Measurements from ENCODE around the gene ZNF764. TPM values are rescaled to one million over a fixed set of nuclear protein-coding genes. Genes with fewer than 3 reads are reported as not detected.
A peak's percentile ranks its signal among the peaks of the same experiment; 100 is the strongest.
"Not testable (repeated sequence)": the region's sequence is repeated elsewhere in the genome, so short reads cannot be mapped to it uniquely, and the experiment has no call there.

The ZNF764 gene
- polyA plus RNA-seq, 3 donors, result 8.5 to 9.1 (median 8.6) TPM

GRCh38 chr16:30551781-30552180, 6.4 kb downstream of the ZNF764 start:
- no peak for DNase-seq (ENCODE audit: low read depth in 3 of 3, low spot score in 2 of 3)

- DNase-seq (ENCODE audit: low read depth in 3 of 3, low spot score in 2 of 3), result no peak
Observed at GRCh38 chr16:30548416-30549253, 9.5 kb downstream of the ZNF764 start.

- DNase-seq (ENCODE audit: low read depth in 3 of 3, low spot score in 2 of 3), result no peak
Observed at GRCh38 chr16:30546115-30546514, 12.1 kb downstream of the ZNF764 start.

- no peak for DNase-seq (ENCODE audit: low read depth in 3 of 3, low spot score in 2 of 3)
Observed at GRCh38 chr16:30543067-30543466, 15.1 kb downstream of the ZNF764 start.

DNA sequence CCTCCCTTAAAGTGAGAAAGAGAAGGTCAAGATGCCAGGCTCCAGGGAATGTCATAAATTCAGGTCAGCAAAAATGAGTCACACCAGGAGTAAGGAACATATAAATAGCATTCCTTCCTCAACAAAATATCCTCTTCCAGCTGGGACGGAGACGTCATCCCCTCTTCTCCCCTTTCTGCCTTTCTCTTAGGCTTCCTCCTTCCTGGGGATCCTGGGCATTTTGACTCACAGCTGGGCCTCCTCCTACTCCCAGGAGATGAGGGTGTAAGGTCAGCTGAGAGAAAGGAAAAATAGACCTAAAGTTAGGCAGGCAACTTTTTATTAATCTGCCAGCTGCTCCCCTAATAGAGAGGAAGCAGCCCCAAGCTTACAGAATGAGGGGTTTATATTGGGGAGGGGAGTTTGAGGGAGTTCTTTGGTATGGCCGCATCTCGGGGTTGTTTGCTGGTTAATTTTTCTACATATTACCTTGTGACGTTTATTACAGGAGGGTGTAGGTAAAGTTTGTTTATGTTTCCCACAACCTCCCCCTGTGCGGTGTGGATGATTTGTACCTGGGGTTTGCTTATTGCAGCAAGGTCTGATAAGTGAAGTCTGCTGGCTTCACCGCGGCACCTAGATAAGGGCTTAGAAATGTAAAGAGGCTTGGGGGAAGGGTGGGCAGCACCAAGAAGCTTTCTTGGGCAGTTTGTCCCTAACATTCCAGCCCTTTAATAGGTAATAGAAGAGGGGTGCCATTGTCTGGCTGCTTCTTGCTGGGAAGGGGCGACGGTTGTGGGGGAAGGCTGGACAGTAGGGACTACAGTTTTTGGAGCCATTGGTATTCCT, 16.5 kb downstream of the ZNF764 start:
- DNase-seq (ENCODE audit: low read depth in 3 of 3, low spot score in 2 of 3), result no peak

GRCh38 chr16:30540916-30541464, 17.2 kb downstream of the ZNF764 start:
- DNase-seq (ENCODE audit: low read depth in 3 of 3, low spot score in 2 of 3), result not testable (repeated sequence)

DNA sequence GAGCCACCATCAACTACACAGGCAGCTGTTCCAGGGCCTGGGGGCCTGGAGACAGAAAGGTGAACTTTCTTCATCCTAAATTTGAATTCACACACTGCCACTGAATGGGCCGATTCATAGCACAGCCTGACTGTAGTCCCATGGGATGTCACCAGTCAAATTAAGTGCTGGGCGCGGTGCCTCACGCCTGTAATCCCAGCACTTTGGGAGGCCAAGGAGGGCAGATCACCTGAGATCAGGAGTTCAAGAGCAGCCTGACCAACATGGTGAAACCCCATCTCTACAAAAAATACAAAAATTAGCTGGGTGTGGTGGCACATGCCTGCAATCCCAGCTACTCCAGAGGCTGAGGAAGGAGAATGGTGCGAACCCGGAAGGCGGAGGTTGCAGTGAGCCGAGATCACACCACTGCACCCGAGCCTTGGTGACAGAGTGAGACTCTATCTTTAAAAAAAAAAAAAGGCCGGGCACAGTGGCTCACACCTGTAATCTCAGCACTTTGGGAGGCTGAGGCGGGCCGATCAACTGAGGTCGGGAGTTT, 18.1 kb downstream of the ZNF764 start:
- DNase-seq (ENCODE audit: low read depth in 3 of 3, low spot score in 2 of 3), result not testable (repeated sequence)

- DNase-seq (ENCODE audit: low read depth in 3 of 3, low spot score in 2 of 3), result no peak
Observed at GRCh38 chr16:30539000-30539964, 18.9 kb downstream of the ZNF764 start.

DNA sequence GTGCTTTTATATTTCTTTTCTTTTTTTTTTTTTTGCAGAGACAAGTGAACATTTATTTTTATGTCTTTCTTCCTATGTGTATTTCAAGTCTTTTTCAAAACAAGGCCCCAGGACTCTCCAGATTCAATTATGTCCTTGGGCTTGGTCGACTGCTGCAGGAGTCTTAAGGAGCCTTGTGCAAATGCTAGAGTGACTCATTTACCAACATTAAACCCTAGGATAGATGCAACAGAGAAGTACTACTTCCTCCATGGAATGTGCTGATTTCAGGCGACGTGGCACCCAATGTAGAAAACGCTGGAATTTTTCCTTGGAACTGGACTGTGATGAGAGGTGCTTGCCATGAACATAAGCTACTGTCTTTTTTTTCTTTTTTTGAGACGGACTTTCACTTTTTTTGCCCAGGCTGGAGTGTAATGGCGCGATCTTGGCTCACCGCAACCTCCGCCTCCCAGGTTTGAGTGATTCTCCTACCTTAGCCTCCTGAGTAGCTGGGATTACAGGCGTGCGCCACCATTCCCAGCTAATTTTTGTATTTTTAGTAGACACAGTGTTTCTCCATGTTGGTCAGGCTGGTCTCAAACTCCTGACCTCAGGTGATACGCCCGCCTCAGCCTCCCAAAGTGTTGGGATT, 21.7 kb downstream of the ZNF764 start:
- DNase-seq (ENCODE audit: low read depth in 3 of 3, low spot score in 2 of 3), result not testable (repeated sequence)

- no peak for DNase-seq (ENCODE audit: low read depth in 3 of 3, low spot score in 2 of 3)
Observed at GRCh38 chr16:30535777-30536190, 22.4 kb downstream of the ZNF764 start.

DNA sequence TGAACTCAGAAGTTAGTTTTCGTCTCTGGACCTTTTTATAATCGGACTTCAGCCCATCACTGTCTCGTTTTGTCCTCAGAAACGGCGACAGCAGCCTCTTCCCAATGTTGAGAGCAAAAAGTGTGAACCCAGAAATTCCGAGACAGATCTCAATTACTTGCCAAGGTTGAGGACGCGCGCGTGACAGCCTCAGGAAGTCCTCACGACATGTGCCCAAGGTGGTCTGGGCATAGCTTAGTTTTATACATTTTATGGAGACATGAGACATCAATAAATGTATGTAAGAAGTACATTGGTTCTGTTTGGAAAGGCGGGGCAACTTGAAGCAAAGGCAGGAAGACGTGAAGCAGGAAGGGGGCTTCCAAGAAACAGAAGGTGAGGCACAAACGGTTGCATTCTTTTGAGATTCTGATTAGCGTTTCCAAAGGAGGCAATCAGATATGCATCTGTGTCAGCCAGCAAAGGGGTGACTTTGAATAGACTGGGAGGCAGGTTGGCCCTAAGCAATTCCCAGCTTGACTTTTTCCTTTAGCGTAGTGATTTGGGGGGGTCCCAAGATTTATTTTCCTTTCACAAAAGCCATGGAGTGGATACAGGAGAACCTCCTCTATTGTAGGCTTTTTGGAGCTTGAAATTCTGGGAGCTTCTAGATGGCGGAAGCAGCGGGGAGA, 22.9 kb downstream of the ZNF764 start:
- DNase-seq (ENCODE audit: low read depth in 3 of 3, low spot score in 2 of 3), result no peak

GRCh38 chr16:30534368-30535105, 23.6 kb downstream of the ZNF764 start, which contains the start of gene ZNF747:
ZNF747 (minus strand) TSS chr16:30534858; CDS start chr16:30534679, 179 bp downstream.
- DNase-seq (ENCODE audit: low read depth in 3 of 3, low spot score in 2 of 3), result peak in 1 of 3 donors; percentile 88

DNA sequence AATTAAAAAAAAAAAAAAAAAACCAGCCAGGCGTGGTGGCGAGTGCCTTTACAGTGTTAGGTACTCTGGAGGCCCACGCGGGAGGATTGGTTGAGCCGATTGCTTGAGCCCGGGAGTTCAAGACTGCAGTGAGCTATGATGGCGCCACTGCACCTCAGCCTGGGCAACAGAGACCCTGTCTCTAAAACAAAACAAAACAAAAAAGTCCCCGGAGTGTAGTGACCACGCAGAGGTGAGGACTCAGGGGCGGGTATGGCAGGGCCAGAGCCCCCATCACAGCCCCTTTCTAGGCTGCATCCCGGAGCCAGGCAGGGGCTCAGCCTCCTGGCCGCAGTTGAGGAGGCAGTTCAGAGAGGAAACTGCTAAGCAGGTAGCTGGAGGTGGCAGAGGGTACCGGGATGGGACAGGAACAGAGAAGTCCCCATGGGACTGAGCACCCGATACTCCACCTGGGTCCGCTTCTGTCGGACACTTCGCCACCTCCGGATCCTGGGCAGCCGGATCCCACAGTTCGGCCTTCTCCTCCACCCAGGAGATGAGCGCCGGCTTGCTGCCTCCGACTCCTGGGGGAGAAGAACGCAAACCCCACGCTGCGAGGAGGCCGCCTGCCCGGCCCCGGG, 24.3 kb downstream of the ZNF764 start:
- DNase-seq (ENCODE audit: low read depth in 3 of 3, low spot score in 2 of 3), result no peak

DNA sequence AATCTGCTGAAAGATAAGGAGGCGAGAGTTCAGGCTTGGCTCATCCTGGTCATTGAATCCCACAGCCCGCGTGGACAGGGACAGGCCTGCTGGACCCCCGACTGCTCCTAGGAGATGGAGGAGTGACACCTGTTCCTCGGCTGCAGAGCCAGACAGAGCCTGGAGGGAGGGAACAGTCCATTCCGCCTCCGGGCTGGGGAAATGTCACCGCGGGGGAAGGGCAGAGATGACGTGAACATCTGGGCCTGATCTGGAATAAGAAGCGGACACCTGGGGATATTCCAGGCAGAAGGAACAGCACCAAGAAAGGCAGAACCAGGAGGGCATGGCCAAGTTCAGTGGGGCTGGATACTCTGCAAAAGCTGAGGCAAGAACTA, 25.0 kb downstream of the ZNF764 start:
- DNase-seq (ENCODE audit: low read depth in 3 of 3, low spot score in 2 of 3), result no peak

DNA sequence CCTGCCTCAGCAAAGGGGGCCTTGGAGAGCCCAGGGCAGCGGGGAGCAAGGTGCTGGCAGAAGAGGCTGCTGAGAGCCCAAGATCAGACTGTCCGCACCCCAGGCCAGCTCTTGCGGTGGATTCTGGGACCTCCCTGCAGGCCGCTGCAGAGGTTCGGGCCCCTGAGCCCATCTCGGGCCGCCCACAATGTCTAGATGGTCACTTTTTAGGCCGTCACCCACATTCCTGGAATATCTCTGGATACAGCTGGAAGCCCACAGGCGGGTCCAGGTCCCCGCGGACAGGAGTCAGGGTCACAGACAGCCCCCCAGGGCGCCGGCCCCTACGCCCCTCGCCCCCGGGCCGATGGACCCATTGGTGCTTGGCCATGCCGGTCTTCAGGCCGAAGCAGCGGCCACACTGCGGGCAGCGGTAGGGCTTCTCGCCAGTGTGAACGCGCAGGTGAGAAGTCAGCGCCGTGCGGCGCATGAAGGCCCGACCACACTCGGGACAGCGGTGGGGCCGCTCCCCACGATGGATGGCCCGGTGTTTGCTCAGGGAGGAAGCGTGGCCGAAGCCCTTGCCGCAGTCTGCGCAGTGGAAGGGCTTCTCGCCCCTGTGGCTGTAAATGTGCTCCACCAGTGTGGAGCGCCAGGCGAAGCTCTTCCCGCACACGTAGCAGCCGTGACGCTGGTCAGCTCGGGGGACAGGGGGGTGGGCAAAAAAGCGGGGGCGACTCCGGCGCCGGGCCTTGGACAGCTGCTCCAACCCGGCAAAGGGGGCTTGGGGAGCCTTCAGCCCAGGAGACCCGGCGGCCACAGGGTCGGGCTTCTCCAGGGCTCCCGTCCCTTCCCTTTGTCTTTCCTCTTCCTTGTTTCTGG, 25.7 kb downstream of the ZNF764 start:
- DNase-seq (ENCODE audit: low read depth in 3 of 3, low spot score in 2 of 3), result no peak

GRCh38 chr16:30530163-30531037, 27.8 kb downstream of the ZNF764 start:
- DNase-seq (ENCODE audit: low read depth in 3 of 3, low spot score in 2 of 3), result no peak

Measured in right renal cortex interstitium (tissue), 3 donors.